Omental fat pad (tissue), 4 donors: ENCODE results near the gene OR4D1. TPM values are rescaled to one million over a fixed set of nuclear protein-coding genes. Genes with fewer than 3 reads are reported as not detected.

Experiments
- ATAC-seq: fragments of 150-250 bp; one replicate; pipeline ENCODE4 v1.9.1; 2016; ENCODE audit warnings: mild to moderate bottlenecking, moderate library complexity; ENCODE audit not compliant: low FRiP score
- DNase-seq: peaks from one replicate; pipeline ENCODE4 v3.0.0-alpha.2; 2019; ENCODE audit warnings: low spot score
- total RNA-seq, 4 donors: library from RNA; depleted of rRNA; stranded (reverse); fragments of >200 nt; gene quantifications; one replicate each; pipeline ENCODE4 v1.1.0, GENCODE V29; 2016
- TF ChIP-seq, protein P1 (sequence below), 3 donors: fragments of 450-650 bp; IDR thresholded peaks; one replicate each; pipeline ENCODE4 v1.5.1; 2016 to 2017; ENCODE audit warnings: antibody characterized with exemption in 3 of 3, mild to moderate bottlenecking in 3 of 3, moderate library complexity in 2 of 3

The OR4D1 gene
- total RNA-seq, 4 donors from 2014 or later: not detected

DNA sequence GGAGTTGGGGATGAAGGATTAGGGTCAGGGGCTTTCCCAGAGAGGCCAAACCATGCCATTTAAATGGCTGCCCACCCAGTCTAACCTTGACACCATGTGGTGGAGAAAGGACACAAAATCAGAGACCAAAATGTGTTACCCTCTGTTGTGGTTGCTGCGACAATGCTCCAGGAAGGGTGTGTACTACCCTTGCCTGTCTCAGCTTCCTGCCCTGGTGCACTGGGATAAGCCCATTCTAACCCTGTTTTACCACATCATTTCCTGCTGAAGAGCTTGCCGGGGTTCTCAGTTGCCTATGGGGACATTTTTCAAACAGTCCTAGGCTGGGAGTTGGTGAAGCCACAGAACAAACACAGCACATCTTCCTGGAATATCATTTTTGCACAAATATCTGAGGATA lies 4.9 kb downstream of the OR4D1 start:
- TF ChIP-seq, protein P1, sequence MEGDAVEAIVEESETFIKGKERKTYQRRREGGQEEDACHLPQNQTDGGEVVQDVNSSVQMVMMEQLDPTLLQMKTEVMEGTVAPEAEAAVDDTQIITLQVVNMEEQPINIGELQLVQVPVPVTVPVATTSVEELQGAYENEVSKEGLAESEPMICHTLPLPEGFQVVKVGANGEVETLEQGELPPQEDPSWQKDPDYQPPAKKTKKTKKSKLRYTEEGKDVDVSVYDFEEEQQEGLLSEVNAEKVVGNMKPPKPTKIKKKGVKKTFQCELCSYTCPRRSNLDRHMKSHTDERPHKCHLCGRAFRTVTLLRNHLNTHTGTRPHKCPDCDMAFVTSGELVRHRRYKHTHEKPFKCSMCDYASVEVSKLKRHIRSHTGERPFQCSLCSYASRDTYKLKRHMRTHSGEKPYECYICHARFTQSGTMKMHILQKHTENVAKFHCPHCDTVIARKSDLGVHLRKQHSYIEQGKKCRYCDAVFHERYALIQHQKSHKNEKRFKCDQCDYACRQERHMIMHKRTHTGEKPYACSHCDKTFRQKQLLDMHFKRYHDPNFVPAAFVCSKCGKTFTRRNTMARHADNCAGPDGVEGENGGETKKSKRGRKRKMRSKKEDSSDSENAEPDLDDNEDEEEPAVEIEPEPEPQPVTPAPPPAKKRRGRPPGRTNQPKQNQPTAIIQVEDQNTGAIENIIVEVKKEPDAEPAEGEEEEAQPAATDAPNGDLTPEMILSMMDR (IDR thresholded peaks at IDR 0.05): no peak
- no peak for ATAC-seq
- no peak for DNase-seq

DNA sequence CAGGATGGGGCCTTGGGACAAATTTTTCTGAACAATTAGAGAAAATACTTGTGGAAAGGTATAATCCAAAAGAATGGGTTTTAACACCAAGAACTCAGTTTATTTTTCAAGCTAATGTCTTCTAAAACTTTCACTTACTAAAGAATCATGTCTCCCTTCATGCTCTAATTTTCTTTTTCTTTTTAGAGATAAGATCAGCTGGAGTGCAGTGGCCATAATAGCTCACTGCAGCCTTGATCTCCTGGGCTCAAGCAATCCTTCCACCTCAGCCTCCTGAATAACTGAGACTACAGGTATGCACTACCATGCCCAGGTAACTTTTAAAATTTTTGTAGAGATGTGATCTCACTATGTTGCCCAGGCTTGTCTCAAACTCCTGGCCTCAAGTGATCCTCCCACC lies 5.5 kb downstream of the OR4D1 start:
- TF ChIP-seq, protein P1 (IDR thresholded peaks at IDR 0.05): no peak
- ATAC-seq (no peak), DNase-seq (no peak)

DNA sequence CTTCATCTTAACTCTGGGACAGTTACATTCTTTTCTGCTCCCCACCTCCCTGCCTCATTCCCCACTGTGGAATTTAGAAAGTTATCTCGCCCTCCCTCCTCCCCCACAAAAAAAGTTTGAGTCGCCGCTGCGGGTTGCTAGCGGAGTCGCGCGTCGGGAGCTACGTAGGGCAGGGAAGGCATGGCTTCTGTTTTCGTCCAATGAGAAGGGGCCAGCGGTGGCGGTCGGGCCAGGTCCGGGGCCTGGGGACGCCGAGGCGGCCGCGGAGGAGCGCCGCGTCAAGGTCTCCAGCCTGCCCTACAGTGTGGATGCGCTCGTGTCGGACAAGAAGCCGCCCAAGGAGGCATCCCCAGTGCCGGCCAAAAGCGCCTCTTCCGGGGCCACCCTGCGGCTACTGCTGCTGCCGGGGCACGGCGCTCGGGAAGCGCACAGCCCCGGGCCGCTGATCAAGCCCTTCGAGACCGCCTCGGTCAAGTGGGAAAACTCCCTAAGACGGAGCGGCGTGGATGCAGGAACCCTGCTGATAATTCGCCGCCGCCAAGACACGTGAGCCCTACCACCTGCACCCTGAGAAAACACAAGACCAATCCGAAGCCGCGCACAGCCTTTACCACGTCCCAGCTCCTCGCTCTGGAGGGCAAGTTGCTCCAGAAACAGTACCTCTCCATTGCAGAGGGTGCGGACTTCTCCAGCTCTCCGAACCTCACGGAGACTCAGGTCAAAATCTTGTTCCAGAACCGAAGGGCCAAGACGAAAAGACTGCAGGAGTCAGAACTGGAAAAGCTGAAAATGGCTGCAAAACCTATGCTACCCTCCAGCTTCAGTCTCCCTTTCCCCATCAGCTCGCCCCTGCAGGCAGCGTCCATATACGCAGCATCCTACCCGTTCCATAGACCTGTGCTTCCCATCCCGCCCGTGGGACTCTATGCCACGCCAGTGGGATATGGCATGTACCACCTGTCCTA lies 8.9 kb downstream of the OR4D1 start:
- ATAC-seq (no peak), DNase-seq (no peak)
- TF ChIP-seq, protein P1 (IDR thresholded peaks at IDR 0.05): no peak

DNA sequence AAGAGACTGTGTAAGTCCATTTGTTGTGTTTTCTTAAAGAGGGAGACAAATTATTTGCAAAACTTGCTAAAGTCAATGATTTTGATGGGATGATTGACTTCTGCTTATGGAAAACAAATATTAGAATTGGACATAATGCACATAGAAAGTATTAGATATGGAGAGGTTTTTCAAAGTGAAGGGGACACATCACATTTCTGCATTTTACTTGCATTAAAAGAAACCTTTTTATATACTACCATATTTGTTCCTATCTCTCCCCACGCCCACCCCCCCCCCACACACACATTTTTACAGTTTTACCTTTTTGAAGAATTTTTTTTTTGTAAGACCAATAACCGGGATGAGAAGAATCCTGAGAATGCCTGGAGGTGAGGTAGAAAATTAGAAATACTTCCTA lies 10.0 kb downstream of the OR4D1 start:
- no peak for ATAC-seq
- TF ChIP-seq, protein P1 (IDR thresholded peaks at IDR 0.05): no peak
- DNase-seq: no peak

DNA sequence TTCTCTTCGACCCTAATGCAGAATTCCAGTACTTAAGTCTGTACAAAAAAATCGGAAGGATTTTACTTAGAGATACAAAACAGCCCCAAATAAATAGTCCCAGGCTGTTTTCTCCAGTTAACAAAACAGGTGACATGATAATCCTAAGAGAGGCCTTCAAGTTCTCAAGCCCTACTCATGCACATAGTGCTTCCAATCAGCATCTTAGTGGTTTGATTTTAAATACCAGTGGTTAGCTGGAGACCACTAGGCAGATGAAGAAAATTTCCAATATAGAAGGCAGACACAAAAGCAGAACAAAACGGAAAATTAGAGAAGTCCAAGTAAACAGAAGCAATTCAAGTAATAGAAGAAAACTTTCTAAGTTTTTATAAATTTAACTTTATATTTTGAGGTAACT lies 13.4 kb downstream of the OR4D1 start:
- ATAC-seq: no peak
- TF ChIP-seq, protein P1 (IDR thresholded peaks at IDR 0.05): no peak
- DNase-seq: no peak

DNA sequence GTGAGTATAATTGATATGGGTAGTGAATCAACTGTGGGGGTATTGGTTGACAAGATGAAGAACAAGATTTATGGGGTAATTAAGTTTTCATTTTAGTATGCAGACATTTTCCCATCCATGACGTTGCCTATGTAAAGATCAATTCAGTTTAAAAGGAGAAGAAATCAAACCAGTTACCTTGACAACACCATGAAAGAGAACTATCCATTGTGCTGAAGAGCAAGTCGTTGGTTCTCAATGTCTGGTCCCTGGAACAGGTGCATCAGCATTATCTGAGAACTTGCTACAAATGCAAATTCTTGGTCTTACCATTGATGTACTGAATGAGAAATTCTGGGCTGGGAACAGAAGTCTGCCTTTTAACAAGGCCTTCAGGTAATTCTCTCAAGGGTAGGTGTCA lies 17.8 kb downstream of the OR4D1 start:
- TF ChIP-seq, protein P1 (IDR thresholded peaks at IDR 0.05): no peak
- DNase-seq (no peak), ATAC-seq (no peak)

DNA sequence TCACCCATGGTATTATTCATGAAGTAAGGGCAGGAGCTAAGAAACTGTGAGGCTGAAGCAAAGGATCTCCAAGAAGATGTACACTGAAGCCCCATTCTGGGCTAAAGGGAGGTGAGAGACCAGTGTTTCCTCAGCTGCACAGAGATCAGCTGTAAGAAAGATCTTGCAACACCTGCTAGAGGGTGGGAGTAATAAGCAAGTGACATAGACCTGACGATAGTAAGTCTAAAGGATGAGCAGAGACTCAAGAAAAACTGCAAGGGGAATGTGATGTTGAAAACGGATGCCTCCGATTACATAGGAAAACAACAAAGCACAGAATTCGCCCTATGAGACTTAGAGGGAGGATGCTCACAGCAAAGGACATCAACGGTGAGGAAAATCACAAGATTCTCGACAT lies 18.5 kb downstream of the OR4D1 start, which contains the start of gene OR4D2:
TSS of gene OR4D2 (plus strand) at position 301 of the 400 bp plus-strand sequence. CDS start 2,674 bp downstream, outside the sequence.
- TF ChIP-seq, protein P1 (IDR thresholded peaks at IDR 0.05): no peak
- ATAC-seq (no peak), DNase-seq (no peak)
